Measurements from ENCODE around the gene AGGF1. TPM values are rescaled to one million over a fixed set of nuclear protein-coding genes. Genes with fewer than 3 reads are reported as not detected.

AGGF1 gene
- total RNA-seq, 1 donor from 2014 or later = 15.6 TPM

GRCh38 chr5:77016962-77017361 lies 13.2 kb upstream of the AGGF1 start:
- intact Hi-C loops (cut with micrococcal nuclease) = loop anchor here (2.0 kb wide), 1 partner anchor 148 kb away; no protein-coding TSS in a partner anchor
- ATAC-seq (no peak), DNase-seq (no peak)

- DNase-seq (no peak), ATAC-seq (no peak)
- intact Hi-C loops (cut with micrococcal nuclease) = loop anchor here (2.0 kb wide), 1 partner anchor 149 kb away; no protein-coding TSS in a partner anchor
Measured at GRCh38 chr5:77017668-77018067, 12.5 kb upstream of the AGGF1 start.

- DNase-seq = no peak
- ATAC-seq = no peak
- intact Hi-C loops (cut with micrococcal nuclease) = no loop called here
Measured at GRCh38 chr5:77022511-77023417, 7.4 kb upstream of the AGGF1 start.

GRCh38 chr5:77024490-77024889 lies 5.7 kb upstream of the AGGF1 start:
- no peak for DNase-seq
- ATAC-seq = no peak
- intact Hi-C loops (cut with micrococcal nuclease) = no loop called here

- no peak for DNase-seq
- intact Hi-C loops (cut with micrococcal nuclease) = no loop called here
- no peak for ATAC-seq
Measured at GRCh38 chr5:77028631-77029375, 1.4 kb upstream of the AGGF1 start.

GRCh38 chr5:77029376-77029885 lies 773 bp upstream of the AGGF1 start:
- ATAC-seq (no peak), DNase-seq (no peak)
- intact Hi-C loops (cut with micrococcal nuclease) = no loop called here

GRCh38 chr5:77031891-77032290 lies 1.7 kb downstream of the AGGF1 start:
- DNase-seq = no peak
- intact Hi-C loops (cut with micrococcal nuclease) = no loop called here
- ATAC-seq = no peak

GRCh38 chr5:77032635-77033034 lies 2.4 kb downstream of the AGGF1 start:
- ATAC-seq = no peak
- DNase-seq = no peak
- intact Hi-C loops (cut with micrococcal nuclease) = no loop called here

- ATAC-seq = no peak
- intact Hi-C loops (cut with micrococcal nuclease) = no loop called here
- DNase-seq = no peak
Measured at GRCh38 chr5:77033338-77033737, 3.1 kb downstream of the AGGF1 start.

- no peak for ATAC-seq
Measured at GRCh38 chr5:77035950-77036349, 5.7 kb downstream of the AGGF1 start.

GRCh38 chr5:77046416-77047073 lies 16.3 kb downstream of the AGGF1 start:
- ATAC-seq (no peak), DNase-seq (no peak)
- intact Hi-C loops (cut with micrococcal nuclease) = no loop called here

More at GRCh38 chr5:77035950-77036349, 5.7 kb downstream of the AGGF1 start:
- no peak for DNase-seq
- intact Hi-C loops (cut with micrococcal nuclease) = no loop called here

- no peak for DNase-seq
- ATAC-seq = no peak
- intact Hi-C loops (cut with micrococcal nuclease) = no loop called here
Measured at GRCh38 chr5:77064040-77064439, 33.8 kb downstream of the AGGF1 start.

- intact Hi-C loops (cut with micrococcal nuclease) = no loop called here
- no peak for DNase-seq
- no peak for ATAC-seq
Measured at GRCh38 chr5:77065256-77065655, 35.1 kb downstream of the AGGF1 start.

- intact Hi-C loops (cut with micrococcal nuclease) = no loop called here
- ATAC-seq (no peak), DNase-seq (no peak)
Measured at GRCh38 chr5:77066184-77066583, 36.0 kb downstream of the AGGF1 start.

- intact Hi-C loops (cut with micrococcal nuclease) = no loop called here
- peak; percentile 66 for ATAC-seq
- DNase-seq = no peak
Measured at GRCh38 chr5:77066823-77067442, 36.7 kb downstream of the AGGF1 start.

- no peak for ATAC-seq
- intact Hi-C loops (cut with micrococcal nuclease) = no loop called here
- DNase-seq = no peak
Measured at GRCh38 chr5:77073667-77074066, 43.5 kb downstream of the AGGF1 start.

GRCh38 chr5:77074745-77075144 lies 44.5 kb downstream of the AGGF1 start:
- DNase-seq = no peak
- ATAC-seq = no peak
- intact Hi-C loops (cut with micrococcal nuclease) = no loop called here

- DNase-seq = peak; percentile 86
- peak; percentile 93 for ATAC-seq
- intact Hi-C loops (cut with micrococcal nuclease) = no loop called here
Measured at GRCh38 chr5:77076961-77077828, 47.0 kb downstream of the AGGF1 start.

Measured in left ventricle myocardium superior (tissue), 1 donor.